Panc1 (cell line): ENCODE results near the gene HLCS.

ENCODE experiments used
- CTCF ChIP-seq: fragments of 450-650 bp; IDR thresholded peaks from 2 replicates; pipeline ENCODE4 v1.5.1; 2017; ENCODE audit warnings: mild to moderate bottlenecking
- TCF7L2 ChIP-seq: IDR thresholded peaks from 2 replicates; pipeline ENCODE4 v1.6.1; 2011; ENCODE audit warnings: mild to moderate bottlenecking, low read depth, low read length, inconsistent platforms

GRCh38 chr21:36743008-36743407 lies 223.5 kb downstream of the HLCS start:
- TF ChIP-seq CTCF (no peak), TCF7L2 (no peak)
